H1 (cell line): ENCODE results near the gene OLFM3.

Experiments used
- EGR1 ChIP-seq: IDR thresholded peaks from 2 replicates; pipeline ENCODE4 v1.6.1; 2011; ENCODE audit warnings: low read depth, low read length, borderline replicate concordance
- EP300 ChIP-seq, 2 experiments: IDR thresholded peaks; 1 replicate in 1 of 2; 2 replicates in 1 of 2; pipeline ENCODE4 v1.6.1; 2011 to 2012; ENCODE audit warnings: low read depth in 2 of 2, low read length in 2 of 2, mild to moderate bottlenecking in 2 of 2, borderline replicate concordance in 1 of 2, inconsistent platforms in 1 of 2, moderate library complexity in 1 of 2
- GABPA ChIP-seq: IDR thresholded peaks from 2 replicates; pipeline ENCODE4 v1.6.1; 2011; ENCODE audit warnings: mild to moderate bottlenecking, low read length, moderate library complexity, borderline replicate concordance; ENCODE audit not compliant: insufficient read depth
- HDAC2 ChIP-seq, 2 experiments: fragments of 300-600 bp in 1 of 2; sonication (generic) in 1 of 2; IDR thresholded peaks; 2 replicates each; pipeline ENCODE4 v1.6.1; 2011 to 2012; ENCODE audit warnings: low read depth in 2 of 2, low read length in 2 of 2, mild to moderate bottlenecking in 2 of 2, moderate library complexity in 2 of 2, borderline replicate concordance in 1 of 2, inconsistent platforms in 1 of 2
- TF ChIP-seq, protein P1 (sequence below), 3 experiments: IDR thresholded peaks; 1 replicate in 2 of 3; 2 replicates in 1 of 3; pipeline versions ENCODE4 v1.5.1 to v1.6.1; 2011; ENCODE audit warnings: low read length in 3 of 3, mild to moderate bottlenecking in 3 of 3, inconsistent platforms in 2 of 3, low read depth in 1 of 3, moderate library complexity in 1 of 3; ENCODE audit not compliant: insufficient read depth in 1 of 3; ENCODE audit errors: control extremely low read depth in 1 of 3

DNA sequence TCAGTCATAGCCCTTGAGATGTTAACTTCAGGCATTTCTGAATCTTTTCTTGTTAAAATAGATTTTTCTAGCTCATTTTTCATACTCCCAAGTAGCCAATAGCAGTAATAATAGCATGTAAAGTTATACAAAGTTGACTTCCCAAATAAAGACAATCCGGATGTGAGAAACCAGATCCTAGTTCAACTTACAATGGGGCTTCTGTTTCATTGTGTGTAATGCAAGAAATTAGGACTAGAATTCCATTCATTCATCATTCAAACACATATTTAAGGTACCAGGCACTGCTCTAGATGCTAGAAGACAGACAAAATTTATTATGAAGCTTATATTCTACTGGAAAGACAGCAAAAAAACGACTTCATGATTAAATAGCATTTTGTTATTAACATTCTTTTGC is 240.3 kb downstream of the OLFM3 start:
- TF ChIP-seq, protein P1, sequence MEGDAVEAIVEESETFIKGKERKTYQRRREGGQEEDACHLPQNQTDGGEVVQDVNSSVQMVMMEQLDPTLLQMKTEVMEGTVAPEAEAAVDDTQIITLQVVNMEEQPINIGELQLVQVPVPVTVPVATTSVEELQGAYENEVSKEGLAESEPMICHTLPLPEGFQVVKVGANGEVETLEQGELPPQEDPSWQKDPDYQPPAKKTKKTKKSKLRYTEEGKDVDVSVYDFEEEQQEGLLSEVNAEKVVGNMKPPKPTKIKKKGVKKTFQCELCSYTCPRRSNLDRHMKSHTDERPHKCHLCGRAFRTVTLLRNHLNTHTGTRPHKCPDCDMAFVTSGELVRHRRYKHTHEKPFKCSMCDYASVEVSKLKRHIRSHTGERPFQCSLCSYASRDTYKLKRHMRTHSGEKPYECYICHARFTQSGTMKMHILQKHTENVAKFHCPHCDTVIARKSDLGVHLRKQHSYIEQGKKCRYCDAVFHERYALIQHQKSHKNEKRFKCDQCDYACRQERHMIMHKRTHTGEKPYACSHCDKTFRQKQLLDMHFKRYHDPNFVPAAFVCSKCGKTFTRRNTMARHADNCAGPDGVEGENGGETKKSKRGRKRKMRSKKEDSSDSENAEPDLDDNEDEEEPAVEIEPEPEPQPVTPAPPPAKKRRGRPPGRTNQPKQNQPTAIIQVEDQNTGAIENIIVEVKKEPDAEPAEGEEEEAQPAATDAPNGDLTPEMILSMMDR (IDR thresholded peaks at IDR 0.05; ENCODE audit: control extremely low read depth in 1 of 3, insufficient read depth in 1 of 3, low read depth in 1 of 3, low read length in 3 of 3), result no peak
- TF ChIP-seq GABPA (no peak), EGR1 (no peak), HDAC2 (IDR thresholded peaks at IDR 0.05; ENCODE audit: borderline replicate concordance in 1 of 2, low read depth in 2 of 2, low read length in 2 of 2) (no peak), EP300 (IDR thresholded peaks at IDR 0.05; ENCODE audit: borderline replicate concordance in 1 of 2, low read depth in 2 of 2, low read length in 2 of 2) (no peak)
